OCI-LY3 (cell line): ENCODE data around the gene ARG2.

ENCODE experiments used
- EZH2phosphoT487 ChIP-seq: fragments of 200-600 bp; shearing (Covaris generic); IDR thresholded peaks from 2 replicates; pipeline ENCODE4 v1.6.1; 2018; ENCODE audit warnings: antibody characterized with exemption, mixed run types, low read depth
- TF ChIP-seq, protein P1 (sequence below): fragments of 200-600, 300-600 bp; sonication (generic); IDR thresholded peaks from 2 replicates; pipeline ENCODE4 v1.5.1; 2014; ENCODE audit warnings: antibody characterized with exemption, low read length, low read depth

DNA sequence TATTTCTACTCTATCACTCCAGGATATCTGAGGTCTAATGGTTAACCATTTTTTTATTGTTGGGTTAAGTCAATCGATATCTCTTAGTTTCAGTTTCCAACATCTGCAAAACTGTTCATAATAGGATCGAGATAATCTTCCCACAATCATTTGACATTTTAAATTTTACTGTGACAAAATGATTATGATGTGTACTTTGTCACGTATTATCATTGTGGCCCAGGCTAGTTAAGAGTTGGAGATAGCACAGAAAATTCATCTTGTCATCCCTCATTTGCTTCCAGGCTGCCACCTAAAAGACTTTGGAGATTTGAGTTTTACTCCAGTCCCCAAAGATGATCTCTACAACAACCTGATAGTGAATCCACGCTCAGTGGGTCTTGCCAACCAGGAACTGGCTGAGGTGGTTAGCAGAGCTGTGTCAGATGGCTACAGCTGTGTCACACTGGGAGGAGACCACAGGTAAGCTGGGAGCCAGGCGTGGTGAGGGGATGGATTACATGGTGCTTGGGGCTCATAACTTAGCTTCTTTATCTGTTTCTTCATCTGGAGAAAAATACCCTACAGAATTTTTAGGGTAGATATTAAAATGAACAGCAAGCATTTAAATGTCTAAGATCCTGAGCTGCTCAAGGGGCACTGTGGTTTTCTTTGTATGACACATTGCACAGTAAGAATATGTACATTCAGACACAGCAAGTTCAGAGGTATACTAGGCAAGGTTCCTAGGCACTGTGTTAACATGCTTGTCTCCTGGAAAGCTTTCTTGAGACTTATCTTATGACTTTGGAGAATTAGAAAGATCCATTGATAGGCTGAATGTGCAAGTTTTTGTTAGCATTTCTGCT lies 22.4 kb downstream of the ARG2 start:
- TF ChIP-seq, protein P1, sequence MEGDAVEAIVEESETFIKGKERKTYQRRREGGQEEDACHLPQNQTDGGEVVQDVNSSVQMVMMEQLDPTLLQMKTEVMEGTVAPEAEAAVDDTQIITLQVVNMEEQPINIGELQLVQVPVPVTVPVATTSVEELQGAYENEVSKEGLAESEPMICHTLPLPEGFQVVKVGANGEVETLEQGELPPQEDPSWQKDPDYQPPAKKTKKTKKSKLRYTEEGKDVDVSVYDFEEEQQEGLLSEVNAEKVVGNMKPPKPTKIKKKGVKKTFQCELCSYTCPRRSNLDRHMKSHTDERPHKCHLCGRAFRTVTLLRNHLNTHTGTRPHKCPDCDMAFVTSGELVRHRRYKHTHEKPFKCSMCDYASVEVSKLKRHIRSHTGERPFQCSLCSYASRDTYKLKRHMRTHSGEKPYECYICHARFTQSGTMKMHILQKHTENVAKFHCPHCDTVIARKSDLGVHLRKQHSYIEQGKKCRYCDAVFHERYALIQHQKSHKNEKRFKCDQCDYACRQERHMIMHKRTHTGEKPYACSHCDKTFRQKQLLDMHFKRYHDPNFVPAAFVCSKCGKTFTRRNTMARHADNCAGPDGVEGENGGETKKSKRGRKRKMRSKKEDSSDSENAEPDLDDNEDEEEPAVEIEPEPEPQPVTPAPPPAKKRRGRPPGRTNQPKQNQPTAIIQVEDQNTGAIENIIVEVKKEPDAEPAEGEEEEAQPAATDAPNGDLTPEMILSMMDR: no peak
- TF ChIP-seq EZH2phosphoT487: no peak
